H1 (cell line): Measurements from ENCODE around the gene GTF3C5. TPM values are rescaled to one million over a fixed set of nuclear protein-coding genes. Genes with fewer than 3 reads are reported as not detected.
"Not testable (repeated sequence)": the region's sequence is repeated elsewhere in the genome, so short reads cannot be mapped to it uniquely, and the experiment has no call there.

Experiments used
- CTCF ChIA-PET: fragments of 300-600 bp; sonication (Branson Sonifier 250); formaldehyde crosslinking; loops from one replicate; lab custom pipeline; 2021; ENCODE audit not compliant: partially characterized antibody; lab: Charles Lee
- POLR2A ChIA-PET: fragments of 300-600 bp; sonication (Branson Sonifier 250); formaldehyde crosslinking; loops from one replicate; lab custom pipeline; 2021; ENCODE audit warnings: inconsistent platforms; ENCODE audit not compliant: partially characterized antibody; lab: Charles Lee
- DNase-seq, 2 experiments: peaks; one replicate each; pipeline versions ENCODE4 v3.0.0 to v3.0.0-alpha.2; 2010 to 2022; ENCODE audit warnings: low spot score in 2 of 2, low read depth in 1 of 2, mixed read lengths in 1 of 2
- FAIRE-seq: peaks from 2 replicates; lab custom pipeline; 2011; peaks lifted over from hg19 to GRCh38; lab: Jason Lieb, UNC
- H2AFZ ChIP-seq: 2 replicates; pipeline ENCODE4 v1.8.1; 2012; ENCODE audit warnings: low read length, inconsistent platforms
- H2AK5ac ChIP-seq: 2 replicates; pipeline ENCODE4 v1.6.1; 2013; ENCODE audit warnings: low read depth, low read length
- H2BK120ac ChIP-seq: replicated peaks from 2 replicates; pipeline ENCODE3; 2013; ENCODE audit warnings: low read depth, low read length, inconsistent platforms
- H2BK12ac ChIP-seq: 2 replicates; pipeline ENCODE4 v1.6.1; 2013; ENCODE audit warnings: low read depth, low read length
- H2BK15ac ChIP-seq: 2 replicates; pipeline ENCODE4 v1.6.1; 2013; ENCODE audit warnings: low read length
- H2BK20ac ChIP-seq: 2 replicates; pipeline ENCODE4 v1.6.1; 2013; ENCODE audit warnings: low read length
- H2BK5ac ChIP-seq: 2 replicates; pipeline ENCODE4 v1.6.1; 2013; ENCODE audit warnings: low read depth, low read length
- H3K14ac ChIP-seq: 2 replicates; pipeline ENCODE4 v1.6.1; 2013; ENCODE audit warnings: inconsistent platforms; ENCODE audit not compliant: insufficient read length
- H3K18ac ChIP-seq: 2 replicates; pipeline ENCODE4 v1.6.1; 2013; ENCODE audit warnings: low read length; ENCODE audit errors: extremely low read depth
- H3K23ac ChIP-seq: 2 replicates; pipeline ENCODE4 v1.6.1; 2013; ENCODE audit warnings: inconsistent platforms; ENCODE audit not compliant: insufficient read length
- H3K23me2 ChIP-seq: 2 replicates; pipeline ENCODE4 v1.6.1; 2013; ENCODE audit warnings: low read depth, low read length
- H3K27ac ChIP-seq: 2 replicates; pipeline ENCODE4 v1.6.1; 2011; ENCODE audit warnings: low read depth, low read length, inconsistent platforms
- H3K27me3 ChIP-seq, 4 experiments: replicated peaks in 1 of 4; 1 replicate in 1 of 4; 2 replicates in 3 of 4; pipeline versions ENCODE4 v1.6.1 to v1.8.1; 2011 to 2013; ENCODE audit warnings: low read length in 3 of 4, mild to moderate bottlenecking in 3 of 4, inconsistent platforms in 2 of 4, mixed read lengths in 2 of 4, moderate library complexity in 1 of 4; ENCODE audit not compliant: control insufficient read depth in 3 of 4, insufficient read depth in 3 of 4; ENCODE audit errors: extremely low read depth in 1 of 4
- H3K36me3 ChIP-seq, 4 experiments: 2 replicates each; pipeline versions ENCODE4 v1.6.1 to v1.8.1; 2011 to 2013; ENCODE audit warnings: mild to moderate bottlenecking in 4 of 4, low read length in 3 of 4, moderate library complexity in 2 of 4, control low read depth in 1 of 4, inconsistent platforms in 1 of 4; ENCODE audit not compliant: insufficient read depth in 4 of 4, control insufficient read depth in 2 of 4
- H3K4ac ChIP-seq: replicated peaks from 2 replicates; pipeline ENCODE3; 2013; ENCODE audit warnings: low read length, low read depth, mixed read lengths, inconsistent platforms; ENCODE audit not compliant: insufficient read length
- H3K4me1 ChIP-seq, 4 experiments: replicated peaks in 1 of 4; 1 replicate in 1 of 4; 2 replicates in 3 of 4; pipeline versions ENCODE4 v1.6.1 to v1.8.1; 2011 to 2013; ENCODE audit warnings: low read length in 3 of 4, inconsistent platforms in 2 of 4, mixed read lengths in 1 of 4; ENCODE audit not compliant: insufficient read depth in 4 of 4, control insufficient read depth in 3 of 4
- H3K4me2 ChIP-seq, 2 experiments: 2 replicates each; pipeline versions ENCODE4 v1.6.1 to v1.8.1; 2011 to 2013; ENCODE audit warnings: low read depth in 2 of 2, low read length in 2 of 2, control low read depth in 1 of 2, inconsistent platforms in 1 of 2, mild to moderate bottlenecking in 1 of 2; ENCODE audit not compliant: insufficient read depth in 1 of 2
- H3K4me3 ChIP-seq, 4 experiments: fragments of 200-600, 300-600 bp in 1 of 4; sonication (generic), shearing (Covaris generic), sonication (Bioruptor Twin) in 1 of 4; 2 replicates each; pipeline versions ENCODE4 v1.5.1 to v1.8.1; 2011 to 2016; ENCODE audit warnings: low read length in 4 of 4, low read depth in 3 of 4, control low read depth in 2 of 4, inconsistent platforms in 2 of 4, mild to moderate bottlenecking in 2 of 4, mixed read lengths in 1 of 4, moderate library complexity in 1 of 4; ENCODE audit not compliant: insufficient read depth in 2 of 4; ENCODE audit errors: extremely low read depth in 1 of 4
- H3K56ac ChIP-seq: replicated peaks from 2 replicates; pipeline ENCODE3; 2013; ENCODE audit warnings: low read depth, mild to moderate bottlenecking, mixed read lengths, low read length, inconsistent platforms; ENCODE audit not compliant: insufficient read length
- H3K79me1 ChIP-seq: 2 replicates; pipeline ENCODE4 v1.6.1; 2013; ENCODE audit warnings: low read depth, low read length, control low read depth
- H3K79me2 ChIP-seq, 2 experiments: 2 replicates each; pipeline versions ENCODE4 v1.6.1 to v1.8.1; 2012 to 2013; ENCODE audit warnings: low read length in 2 of 2, mild to moderate bottlenecking in 2 of 2, inconsistent platforms in 1 of 2; ENCODE audit not compliant: insufficient read depth in 2 of 2, control insufficient read depth in 1 of 2
- H3K9ac ChIP-seq, 4 experiments: replicated peaks in 1 of 4; 1 replicate in 1 of 4; 2 replicates in 3 of 4; pipeline versions ENCODE4 v1.6.1 to v1.8.1; 2011 to 2013; ENCODE audit warnings: low read depth in 3 of 4, low read length in 3 of 4, control low read depth in 2 of 4, mild to moderate bottlenecking in 2 of 4, moderate library complexity in 2 of 4, inconsistent platforms in 1 of 4; ENCODE audit errors: extremely low read depth in 1 of 4
- H3K9me3 ChIP-seq, 2 experiments: 2 replicates each; pipeline versions ENCODE4 v1.6.1 to v1.8.1; 2012 to 2013; ENCODE audit warnings: mild to moderate bottlenecking in 2 of 2, moderate library complexity in 2 of 2, control low read depth in 1 of 2, inconsistent platforms in 1 of 2, low read depth in 1 of 2, low read length in 1 of 2, mixed read lengths in 1 of 2; ENCODE audit not compliant: insufficient read depth in 2 of 2
- H4K20me1 ChIP-seq, 2 experiments: replicated peaks in 1 of 2; 2 replicates each; pipeline versions ENCODE3 to v1.8.1; 2011 to 2013; ENCODE audit warnings: inconsistent platforms in 2 of 2, low read length in 2 of 2, mild to moderate bottlenecking in 1 of 2; ENCODE audit not compliant: insufficient read depth in 2 of 2, control insufficient read depth in 1 of 2
- H4K5ac ChIP-seq: 2 replicates; pipeline ENCODE4 v1.6.1; 2013; ENCODE audit warnings: low read length, low read depth, mixed read lengths, inconsistent platforms; ENCODE audit not compliant: insufficient read length
- H4K8ac ChIP-seq: 2 replicates; pipeline ENCODE4 v1.8.0; 2013; ENCODE audit warnings: mild to moderate bottlenecking, moderate library complexity, low read length, inconsistent platforms; ENCODE audit not compliant: insufficient read depth; ENCODE audit errors: extremely low read depth
- H4K91ac ChIP-seq: replicated peaks from 2 replicates; pipeline ENCODE3; 2013; ENCODE audit warnings: low read length, mixed read lengths, inconsistent platforms; ENCODE audit not compliant: insufficient read length
- WGBS, 2 experiments: shearing (Covaris generic) in 1 of 2; methylation state at CpG; one replicate each; pipeline versions ENCODE4 v1.1.6 to v1.1.7; 2013 to 2015; ENCODE audit warnings: low lambda C conversion rate in 2 of 2, mixed read lengths in 2 of 2, inconsistent platforms in 1 of 2, low coverage in 1 of 2, missing lambda C conversion rate in 1 of 2; ENCODE audit not compliant: insufficient replicate concordance in 2 of 2, insufficient coverage in 1 of 2, insufficient read length in 1 of 2; ENCODE audit errors: extremely low coverage in 1 of 2, missing lambda C conversion rate in 1 of 2; 5-methylcytosine and 5-hydroxymethylcytosine counted together
- polyA plus RNA-seq, 7 experiments: library from polyadenylated mRNA; depleted of rRNA in 3 of 7; stranded (reverse) in 5 of 7; unstranded in 2 of 7; fragments of >200 nt in 5 of 7; fragments of 200-250 nt in 2 of 7; gene quantifications; 1 replicate in 5 of 7; 2 replicates in 1 of 7; 4 replicates in 1 of 7; pipeline versions ENCODE4 v1.2.1 to v1.2.3, GENCODE V29; 2011 to 2013; ENCODE audit warnings: missing spikeins in 2 of 7, mixed read lengths in 2 of 7
- total RNA-seq: library from RNA; stranded (reverse); fragmentation: NEBNext Ultra II Directional; extraction: Animal tissue kit (Norgen Biotek cat#: 25700); gene quantifications from 2 replicates; pipeline ENCODE4 v1.2.1, GENCODE V29; 2021

GTF3C5 gene
- total and polyA plus RNA-seq, 2 of the 8 experiments (the other 6 are each of a cell fraction or from before 2014, with no cell fraction given), result 78.7 to 87.1 TPM

DNA sequence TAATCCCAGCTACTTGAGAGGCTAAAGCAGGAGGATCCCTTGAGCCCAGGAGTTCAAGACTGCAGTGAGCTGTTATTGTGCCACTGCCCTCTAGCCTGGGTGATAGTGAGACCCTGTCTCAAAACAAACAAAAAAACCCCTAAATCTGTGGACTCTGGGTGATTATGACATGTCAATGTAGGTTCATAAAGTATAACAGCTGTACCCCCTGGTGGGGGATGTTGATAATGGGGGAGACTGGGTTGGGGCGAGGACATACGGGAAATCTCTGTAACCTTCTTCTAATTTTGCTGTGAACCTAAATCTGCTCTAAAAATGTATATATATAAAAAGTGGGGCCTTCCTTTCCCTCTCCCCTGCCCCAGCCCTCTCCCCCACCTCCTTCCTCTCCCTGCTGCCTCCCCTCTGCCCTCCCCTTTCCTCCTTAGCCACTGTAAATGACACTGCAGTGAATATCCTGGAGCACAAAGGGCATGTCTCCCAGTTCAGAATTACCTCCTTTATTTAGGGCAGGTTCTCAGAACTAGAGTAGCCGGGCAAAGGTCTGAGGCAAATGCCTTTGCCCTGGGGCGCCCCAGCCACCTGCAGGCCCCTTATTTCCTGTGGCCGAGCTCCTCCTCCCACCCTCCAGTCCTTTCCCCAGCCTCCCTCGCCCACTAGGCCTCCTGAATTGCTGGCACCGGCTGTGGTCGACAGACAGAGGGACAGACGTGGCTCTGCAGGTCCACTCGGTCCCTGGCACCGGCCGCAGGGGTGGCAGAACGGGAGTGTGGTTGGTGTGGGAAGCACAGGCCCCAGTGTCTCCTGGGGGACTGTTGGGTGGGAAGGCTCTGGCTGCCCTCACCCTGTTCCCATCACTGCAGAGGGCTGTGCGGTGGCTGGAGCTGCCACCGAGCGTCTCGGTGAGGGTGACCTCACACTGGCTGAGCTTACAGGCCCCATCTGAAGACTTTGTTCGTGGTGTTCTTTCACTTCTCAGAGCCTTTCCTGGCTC, 50.3 kb downstream of the GTF3C5 start:
- H3K23me2 ChIP-seq, H2AFZ ChIP-seq, H3K23ac ChIP-seq, H3K18ac ChIP-seq, H3K36me3 ChIP-seq, H2BK15ac ChIP-seq, H3K27me3 ChIP-seq, H4K20me1 ChIP-seq, H4K8ac ChIP-seq, H3K79me1 ChIP-seq, H3K4me2 ChIP-seq, FAIRE-seq, H2AK5ac ChIP-seq, H4K91ac ChIP-seq, H3K9me3 ChIP-seq, H3K56ac ChIP-seq, H3K9ac ChIP-seq, H4K5ac ChIP-seq, H3K14ac ChIP-seq, H3K27ac ChIP-seq, H3K4ac ChIP-seq, H3K4me1 ChIP-seq, H3K4me3 ChIP-seq, H2BK120ac ChIP-seq, H3K79me2 ChIP-seq, DNase-seq, H2BK20ac ChIP-seq, POLR2A ChIA-PET: not testable (repeated sequence)
- 0 out of 2 replicates have a peak overlapping the region, but pooled peaks have one; percentile 39 for H2BK12ac ChIP-seq
- 0 out of 2 replicates have a peak overlapping the region, but pooled peaks have one; percentile 75 for H2BK5ac ChIP-seq
- 93% methylated on average over 8 of the region's 18 CpGs; no CpG with 5 or more reads in 1 of the 2 experiments for WGBS, 2 experiments
- CTCF ChIA-PET, result interaction anchor here (0.8 to 2.9 kb wide), 5 partner anchors 14 to 62 kb away, joined by 3 to 9 read pairs (median 3); no protein-coding TSS in a partner anchor
